Glutamatergic neuron (in vitro differentiated cells): Measurements from ENCODE around the gene NR3C2. TPM values are rescaled to one million over a fixed set of nuclear protein-coding genes. Genes with fewer than 3 reads are reported as not detected.

ENCODE experiments used
- DNase-seq: peaks from one replicate; pipeline ENCODE4 v3.0.0; 2022
- H3K27ac Mint-ChIP-seq: one replicate; pipeline ENCODE4 v1.8.0; 2020; ENCODE audit warnings: mild to moderate bottlenecking, mixed read lengths, inconsistent platforms; ENCODE audit not compliant: unreplicated experiment
- H3K27me3 Mint-ChIP-seq: one replicate; pipeline ENCODE4 v1.8.0; 2020; ENCODE audit warnings: mild to moderate bottlenecking, moderate library complexity, mixed read lengths, inconsistent platforms; ENCODE audit not compliant: unreplicated experiment
- H3K36me3 Mint-ChIP-seq: one replicate; pipeline ENCODE4 v1.8.0; 2020; ENCODE audit warnings: mild to moderate bottlenecking, mixed read lengths, inconsistent platforms; ENCODE audit not compliant: unreplicated experiment
- H3K4me1 Mint-ChIP-seq: one replicate; pipeline ENCODE4 v1.8.0; 2020; ENCODE audit warnings: mild to moderate bottlenecking, low read depth, mixed read lengths, inconsistent platforms; ENCODE audit not compliant: unreplicated experiment
- H3K4me3 Mint-ChIP-seq: one replicate; pipeline ENCODE4 v1.8.0; 2020; ENCODE audit warnings: mild to moderate bottlenecking, mixed read lengths, inconsistent platforms; ENCODE audit not compliant: unreplicated experiment
- H3K9me3 Mint-ChIP-seq: one replicate; pipeline ENCODE4 v1.8.0; 2020; ENCODE audit warnings: mild to moderate bottlenecking, moderate library complexity, mixed read lengths, inconsistent platforms; ENCODE audit not compliant: unreplicated experiment
- total RNA-seq: library from RNA; stranded (reverse); fragmentation: NEBNext Ultra II Directional; extraction: Animal tissue kit (Norgen Biotek cat#: 25700); gene quantifications from one replicate; pipeline ENCODE4 v1.2.1, GENCODE V29; 2021; ENCODE audit not compliant: unreplicated experiment
- TF ChIP-seq, protein P1 (sequence below): fragments of 200-600 bp; sonication (generic); IDR thresholded peaks from one replicate; pipeline ENCODE4 v1.5.0; 2021; ENCODE audit not compliant: partially characterized antibody, unreplicated experiment

NR3C2 gene
- total RNA-seq, 1 donor from 2014 or later = 0.29 TPM

DNA sequence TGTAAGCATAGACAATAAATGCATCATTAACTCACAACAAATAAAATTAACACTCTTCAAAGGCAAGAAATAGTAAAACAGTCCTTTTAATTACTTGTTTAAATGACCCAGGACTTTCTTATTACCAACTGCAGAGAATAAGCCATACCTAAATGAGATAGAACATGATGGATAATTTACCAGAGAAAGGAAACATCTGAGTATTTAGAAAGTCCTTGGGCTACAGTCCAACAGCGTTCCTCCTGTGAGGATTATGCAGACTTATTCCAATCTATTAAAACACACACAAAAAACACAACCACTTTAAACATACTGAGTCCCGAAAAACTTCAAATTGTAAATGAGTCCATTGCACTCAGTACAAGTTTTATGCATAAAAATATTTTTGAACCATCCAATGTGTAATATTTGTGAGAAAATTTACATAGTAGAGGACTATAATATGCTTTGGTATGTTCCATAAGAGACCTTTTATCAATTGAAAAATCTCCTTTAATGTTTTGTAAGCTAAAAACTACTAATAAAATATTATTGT, 129.2 kb downstream of the NR3C2 start:
- Mint-ChIP-seq H3K4me3 (no peak overlapping the region), H3K27ac (no peak overlapping the region), H3K4me1 (no peaks in the 10 kb centered on the region), H3K9me3 (no peaks in the 10 kb centered on the region), H3K36me3 (no peaks in the 10 kb centered on the region), H3K27me3 (no peaks in the 10 kb centered on the region)
- no peak for DNase-seq
- TF ChIP-seq, protein P1, sequence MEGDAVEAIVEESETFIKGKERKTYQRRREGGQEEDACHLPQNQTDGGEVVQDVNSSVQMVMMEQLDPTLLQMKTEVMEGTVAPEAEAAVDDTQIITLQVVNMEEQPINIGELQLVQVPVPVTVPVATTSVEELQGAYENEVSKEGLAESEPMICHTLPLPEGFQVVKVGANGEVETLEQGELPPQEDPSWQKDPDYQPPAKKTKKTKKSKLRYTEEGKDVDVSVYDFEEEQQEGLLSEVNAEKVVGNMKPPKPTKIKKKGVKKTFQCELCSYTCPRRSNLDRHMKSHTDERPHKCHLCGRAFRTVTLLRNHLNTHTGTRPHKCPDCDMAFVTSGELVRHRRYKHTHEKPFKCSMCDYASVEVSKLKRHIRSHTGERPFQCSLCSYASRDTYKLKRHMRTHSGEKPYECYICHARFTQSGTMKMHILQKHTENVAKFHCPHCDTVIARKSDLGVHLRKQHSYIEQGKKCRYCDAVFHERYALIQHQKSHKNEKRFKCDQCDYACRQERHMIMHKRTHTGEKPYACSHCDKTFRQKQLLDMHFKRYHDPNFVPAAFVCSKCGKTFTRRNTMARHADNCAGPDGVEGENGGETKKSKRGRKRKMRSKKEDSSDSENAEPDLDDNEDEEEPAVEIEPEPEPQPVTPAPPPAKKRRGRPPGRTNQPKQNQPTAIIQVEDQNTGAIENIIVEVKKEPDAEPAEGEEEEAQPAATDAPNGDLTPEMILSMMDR = no peak

DNA sequence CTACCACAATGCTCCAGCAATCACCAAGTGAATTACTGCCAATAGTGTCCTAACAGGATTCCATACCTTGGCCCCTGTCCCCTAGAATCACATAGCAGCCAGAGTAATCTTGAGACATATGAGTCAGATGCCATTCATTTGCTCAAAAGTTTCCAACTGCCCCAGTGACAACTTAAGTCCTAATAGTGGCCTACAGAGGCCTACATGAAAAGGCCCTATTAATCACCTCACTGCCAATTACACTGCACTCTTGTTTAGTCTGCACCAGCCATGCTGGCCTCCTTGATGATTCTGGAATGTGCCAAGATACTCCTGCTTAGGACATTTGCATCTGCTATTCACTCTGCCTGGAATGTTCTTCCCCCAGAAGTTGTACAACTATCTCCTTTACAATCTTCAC, 130.7 kb downstream of the NR3C2 start:
- no peaks in the 10 kb centered on the region for H3K4me1 Mint-ChIP-seq
- H3K9me3 Mint-ChIP-seq = no peaks in the 10 kb centered on the region
- H3K27me3 Mint-ChIP-seq = no peaks in the 10 kb centered on the region
- no peaks in the 10 kb centered on the region for H3K36me3 Mint-ChIP-seq
- no peak overlapping the region for H3K27ac Mint-ChIP-seq
- H3K4me3 Mint-ChIP-seq = no peak overlapping the region
- TF ChIP-seq, protein P1 = no peak
- DNase-seq = no peak

DNA sequence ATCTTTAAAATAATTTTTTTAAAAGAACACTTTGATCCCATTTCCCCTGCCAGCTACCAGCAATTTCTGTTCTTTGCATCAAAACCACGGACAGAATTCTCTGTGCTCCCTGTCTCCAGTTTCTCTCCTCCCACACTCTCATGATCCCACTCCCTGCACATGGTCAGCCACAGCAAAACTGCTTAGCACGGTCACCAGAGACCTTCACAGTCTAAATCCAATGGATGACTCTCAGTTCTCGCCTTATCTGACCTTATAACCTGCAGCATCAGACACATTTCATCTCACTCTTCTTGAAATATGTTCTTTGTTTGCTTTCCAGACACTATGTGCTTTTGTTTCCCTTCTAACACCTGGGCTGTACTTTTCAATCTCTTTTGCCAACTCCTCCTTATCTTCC, 131.5 kb downstream of the NR3C2 start:
- no peaks in the 10 kb centered on the region for H3K9me3 Mint-ChIP-seq
- no peaks in the 10 kb centered on the region for H3K4me1 Mint-ChIP-seq
- H3K27me3 Mint-ChIP-seq = no peaks in the 10 kb centered on the region
- DNase-seq = no peak
- TF ChIP-seq, protein P1 = no peak
- no peaks in the 10 kb centered on the region for H3K36me3 Mint-ChIP-seq
- no peak overlapping the region for H3K27ac Mint-ChIP-seq
- H3K4me3 Mint-ChIP-seq = no peak overlapping the region

- Mint-ChIP-seq H3K4me1 (no peaks in the 10 kb centered on the region), H3K27me3 (no peaks in the 10 kb centered on the region), H3K27ac (no peak overlapping the region), H3K4me3 (no peak overlapping the region), H3K36me3 (no peaks in the 10 kb centered on the region), H3K9me3 (no peaks in the 10 kb centered on the region)
- DNase-seq = no peak
- TF ChIP-seq, protein P1 = no peak
Observed at GRCh38 chr4:148305751-148306150, 136.5 kb downstream of the NR3C2 start.

DNA sequence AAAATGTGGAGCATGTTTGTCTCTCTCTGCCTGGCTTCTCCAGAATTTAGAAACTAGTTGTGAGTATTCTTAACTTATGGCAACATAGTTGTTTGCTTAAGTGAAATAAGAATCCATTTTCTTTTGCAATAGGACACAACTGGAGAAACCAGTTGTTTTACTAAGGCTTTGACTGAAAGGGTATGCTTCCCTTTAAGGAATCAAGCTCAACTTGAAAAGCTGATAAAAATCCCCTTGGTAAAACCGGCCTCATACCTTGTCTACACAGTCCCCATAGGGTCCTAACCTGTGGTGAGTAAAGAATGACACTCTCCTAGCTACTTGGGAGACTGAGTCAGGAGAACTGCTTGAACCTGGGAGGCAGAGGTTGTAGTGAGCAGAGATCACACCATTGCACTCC, 139.8 kb downstream of the NR3C2 start:
- H3K27ac Mint-ChIP-seq = no peak overlapping the region
- DNase-seq = no peak
- no peak overlapping the region for H3K4me3 Mint-ChIP-seq
- no peaks in the 10 kb centered on the region for H3K36me3 Mint-ChIP-seq
- TF ChIP-seq, protein P1 = no peak
- peaks cover 5% of the 10 kb centered on the region for H3K9me3 Mint-ChIP-seq
- peaks cover 2% of the 10 kb centered on the region for H3K27me3 Mint-ChIP-seq
- no peaks in the 10 kb centered on the region for H3K4me1 Mint-ChIP-seq
